Subcutaneous abdominal adipose tissue (tissue), 5 donors: ENCODE data around the gene ANTXR1.
A peak's percentile ranks its signal among the peaks of the same experiment; 100 is the strongest.
"Not testable (repeated sequence)": the region's sequence is repeated elsewhere in the genome, so short reads cannot be mapped to it uniquely, and the experiment has no call there.

ENCODE experiments used
- H3K27ac ChIP-seq: one replicate; pipeline ENCODE4 v1.7.0; 2013; ENCODE audit warnings: low read depth, mild to moderate bottlenecking, inconsistent platforms, low read length, moderate library complexity
- H3K27me3 ChIP-seq, 5 donors: one replicate each; pipeline ENCODE4 v1.7.0; 2013; ENCODE audit warnings: low read length in 5 of 5, inconsistent platforms in 1 of 5; ENCODE audit not compliant: control insufficient read depth in 5 of 5, insufficient read depth in 4 of 5
- H3K36me3 ChIP-seq, 5 donors: one replicate each; pipeline ENCODE4 v1.7.0; 2013; ENCODE audit warnings: low read length in 5 of 5; ENCODE audit not compliant: control insufficient read depth in 5 of 5, insufficient read depth in 5 of 5
- H3K4me1 ChIP-seq, 5 donors: one replicate each; pipeline ENCODE4 v1.7.0; 2013; ENCODE audit warnings: low read length in 5 of 5, mild to moderate bottlenecking in 3 of 5, moderate library complexity in 1 of 5; ENCODE audit not compliant: control insufficient read depth in 5 of 5, insufficient read depth in 5 of 5
- H3K4me3 ChIP-seq, 5 donors: one replicate each; pipeline ENCODE4 v1.7.0; 2013; ENCODE audit warnings: low read length in 5 of 5, low read depth in 1 of 5
- H3K9ac ChIP-seq, 5 donors: one replicate each; pipeline ENCODE4 v1.7.0; 2013; ENCODE audit warnings: low read length in 5 of 5, mild to moderate bottlenecking in 4 of 5, moderate library complexity in 3 of 5
- H3K9me3 ChIP-seq, 5 donors: one replicate each; pipeline ENCODE4 v1.7.0; 2013; ENCODE audit warnings: low read length in 5 of 5; ENCODE audit not compliant: control insufficient read depth in 5 of 5
- donor health status: healthy.
- donor health status: healthy.
- donor health status: healthy.
- donor health status: healthy.
- donor health status: healthy.

Gene ANTXR1

GRCh38 chr2:69244882-69245281 is 231.9 kb downstream of the ANTXR1 start:
- peaks cover 0 to 4% (median 0%) of the 10 kb centered on the region in 5 donors for H3K27me3 ChIP-seq
- no peaks in the 10 kb centered on the region for H3K9me3 ChIP-seq
- H3K9ac ChIP-seq: no peak overlapping the region
- H3K4me3 ChIP-seq: no peak overlapping the region
- peaks cover 0 to 21% (median 17%) of the 10 kb centered on the region in 5 donors for H3K4me1 ChIP-seq
- H3K36me3 ChIP-seq: peaks cover 0 to 5% (median 0%) of the 10 kb centered on the region in 5 donors
- H3K27ac ChIP-seq: no peak overlapping the region

GRCh38 chr2:69247583-69247982 is 234.6 kb downstream of the ANTXR1 start:
- Histone ChIP-seq H3K4me3 (no peak overlapping the region), H3K9ac (no peak overlapping the region), H3K4me1 (peaks cover 0 to 17% (median 10%) of the 10 kb centered on the region in 5 donors), H3K27me3 (no peaks in the 10 kb centered on the region), H3K36me3 (peaks cover 0 to 5% (median 0%) of the 10 kb centered on the region in 5 donors), H3K9me3 (no peaks in the 10 kb centered on the region), H3K27ac (no peak overlapping the region)

DNA sequence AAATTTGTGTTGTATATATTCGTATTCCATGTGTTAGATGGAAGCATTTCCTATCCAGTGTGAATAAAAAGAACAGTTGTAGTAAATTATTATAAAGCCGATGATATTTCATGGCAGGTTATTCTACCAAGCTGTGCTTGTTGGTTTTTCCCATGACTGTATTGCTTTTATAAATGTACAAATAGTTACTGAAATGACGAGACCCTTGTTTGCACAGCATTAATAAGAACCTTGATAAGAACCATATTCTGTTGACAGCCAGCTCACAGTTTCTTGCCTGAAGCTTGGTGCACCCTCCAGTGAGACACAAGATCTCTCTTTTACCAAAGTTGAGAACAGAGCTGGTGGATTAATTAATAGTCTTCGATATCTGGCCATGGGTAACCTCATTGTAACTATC is 235.3 kb downstream of the ANTXR1 start:
- Histone ChIP-seq H3K9ac (no peak overlapping the region), H3K27ac (no peak overlapping the region), H3K36me3 (peaks cover 0 to 5% (median 0%) of the 10 kb centered on the region in 5 donors), H3K4me1 (peaks cover 0 to 14% (median 10%) of the 10 kb centered on the region in 5 donors), H3K27me3 (no peaks in the 10 kb centered on the region), H3K4me3 (no peak overlapping the region), H3K9me3 (no peaks in the 10 kb centered on the region)

GRCh38 chr2:69250981-69251380 is 238.0 kb downstream of the ANTXR1 start:
- Histone ChIP-seq H3K4me1 (peaks cover 0 to 19% (median 11%) of the 10 kb centered on the region in 5 donors), H3K9me3 (no peaks in the 10 kb centered on the region), H3K27ac (no peak overlapping the region), H3K9ac (no peak overlapping the region), H3K4me3 (no peak overlapping the region), H3K27me3 (no peaks in the 10 kb centered on the region), H3K36me3 (no peaks in the 10 kb centered on the region)

GRCh38 chr2:69251943-69252342 is 239.0 kb downstream of the ANTXR1 start:
- no peaks in the 10 kb centered on the region for H3K9me3 ChIP-seq
- H3K36me3 ChIP-seq: no peaks in the 10 kb centered on the region
- H3K4me3 ChIP-seq: no peak overlapping the region
- peaks cover 0 to 19% (median 11%) of the 10 kb centered on the region in 5 donors for H3K4me1 ChIP-seq
- no peak overlapping the region for H3K27ac ChIP-seq
- H3K9ac ChIP-seq: no peak overlapping the region
- H3K27me3 ChIP-seq: no peaks in the 10 kb centered on the region

- peak overlapping the region; percentile 14 for H3K27ac ChIP-seq
Observed at GRCh38 chr2:69253112-69253511, 240.1 kb downstream of the ANTXR1 start.

DNA sequence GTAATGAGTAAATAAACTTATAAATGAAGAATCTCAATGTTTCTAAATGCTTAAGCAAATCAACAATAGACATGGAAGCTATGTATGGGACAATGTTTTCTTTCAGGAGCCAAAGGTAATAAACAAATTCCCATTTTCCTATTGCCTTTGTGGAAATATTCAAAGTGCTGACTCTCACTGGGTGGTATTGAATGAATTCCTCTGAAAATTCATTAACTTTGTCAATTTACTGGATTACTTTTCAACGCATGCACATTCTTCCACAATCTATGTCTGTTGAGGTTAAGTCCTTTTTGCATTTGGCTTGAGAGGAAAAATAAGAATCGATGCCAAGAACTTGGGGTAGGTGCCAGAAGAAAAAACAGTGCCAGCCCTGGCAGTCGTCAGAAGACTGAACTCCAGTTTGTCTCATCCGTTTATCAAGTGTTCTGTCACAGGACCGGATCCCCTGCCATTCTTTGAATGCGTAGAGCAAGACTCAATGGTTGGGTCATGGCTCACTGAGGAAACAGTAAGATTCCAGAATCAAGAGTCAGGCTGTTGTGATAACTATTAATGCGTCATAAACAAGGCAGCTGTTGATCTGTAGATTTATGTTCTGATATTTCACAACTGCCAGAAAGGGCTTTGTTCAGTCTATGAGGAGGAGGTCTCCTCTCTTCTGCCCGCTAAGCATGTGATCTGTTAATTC is 240.8 kb downstream of the ANTXR1 start:
- no peak overlapping the region for H3K4me3 ChIP-seq

More at GRCh38 chr2:69253112-69253511, 240.1 kb downstream of the ANTXR1 start:
- H3K36me3 ChIP-seq: no peaks in the 10 kb centered on the region
- H3K4me1 ChIP-seq: peaks cover 0 to 19% (median 11%) of the 10 kb centered on the region in 5 donors
- H3K27me3 ChIP-seq: no peaks in the 10 kb centered on the region
- H3K9ac ChIP-seq: no peak overlapping the region
- no peaks in the 10 kb centered on the region for H3K9me3 ChIP-seq
- H3K4me3 ChIP-seq: no peak overlapping the region

GRCh38 chr2:69255760-69256159 is 242.8 kb downstream of the ANTXR1 start:
- Histone ChIP-seq H3K36me3 (no peaks in the 10 kb centered on the region), H3K27me3 (no peaks in the 10 kb centered on the region), H3K9me3 (peaks cover 0 to 15% (median 14%) of the 10 kb centered on the region in 5 donors), H3K27ac (no peak overlapping the region), H3K4me3 (no peak overlapping the region), H3K9ac (no peak overlapping the region), H3K4me1 (peaks cover 0 to 19% (median 11%) of the 10 kb centered on the region in 5 donors)

More for the DNA sequence above, 240.8 kb downstream of the ANTXR1 start:
- Histone ChIP-seq H3K27me3 (no peaks in the 10 kb centered on the region), H3K27ac (peak overlapping the region; percentile 14), H3K4me1 (peaks cover 0 to 19% (median 11%) of the 10 kb centered on the region in 5 donors), H3K9me3 (no peaks in the 10 kb centered on the region), H3K9ac (no peak overlapping the region), H3K36me3 (no peaks in the 10 kb centered on the region)

DNA sequence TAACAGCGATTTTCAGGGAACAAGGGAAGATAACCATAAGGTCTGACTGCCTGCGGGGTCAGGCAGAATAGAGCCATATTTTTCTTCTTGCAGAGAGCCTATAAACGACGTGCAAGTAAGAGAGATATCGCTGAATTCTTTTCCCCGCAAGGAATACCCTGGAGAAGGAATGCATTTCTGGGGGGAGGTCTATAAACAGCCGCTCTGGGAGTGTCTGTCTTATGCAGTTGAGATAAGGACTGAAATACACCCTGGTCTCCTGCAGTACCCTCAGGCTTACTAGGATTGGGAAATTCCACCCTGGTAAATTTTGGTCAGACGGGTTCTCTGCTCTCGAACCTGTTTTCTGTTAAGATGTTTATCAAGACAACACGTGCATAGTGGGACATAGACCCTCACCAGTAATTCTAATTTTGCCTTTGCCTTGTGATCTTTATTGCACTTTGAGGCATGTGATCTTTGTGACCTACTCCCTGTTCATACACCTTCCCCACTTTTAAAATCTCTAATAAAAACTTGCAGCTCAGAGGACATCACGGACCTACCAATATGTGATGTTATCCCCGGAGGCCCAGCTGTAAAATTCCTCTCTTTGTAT is 247.1 kb downstream of the ANTXR1 start:
- H3K9me3 ChIP-seq: peaks cover 0 to 20% (median 14%) of the 10 kb centered on the region in 5 donors
- H3K36me3 ChIP-seq, H3K27me3 ChIP-seq, H3K4me3 ChIP-seq, H3K27ac ChIP-seq, H3K4me1 ChIP-seq, H3K9ac ChIP-seq: not testable (repeated sequence)

DNA sequence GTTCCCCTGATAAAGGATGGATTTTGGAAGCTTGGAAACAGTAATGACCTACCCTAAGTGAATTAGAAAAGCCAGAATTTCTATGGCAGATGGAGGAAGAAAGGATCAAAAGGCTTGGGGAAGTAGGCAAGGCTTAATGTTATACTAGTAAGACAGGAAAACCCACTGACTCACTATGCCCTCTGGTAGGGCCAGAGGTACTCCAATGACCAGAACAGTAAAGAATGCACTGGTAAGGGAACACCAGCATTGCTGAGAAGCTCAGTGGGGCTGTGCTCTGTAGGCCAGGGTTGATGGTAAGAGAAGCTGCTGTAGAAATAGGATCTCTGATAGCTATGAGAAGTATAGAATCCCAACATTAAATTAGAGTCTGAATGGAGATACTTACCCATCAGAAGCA is 247.7 kb downstream of the ANTXR1 start:
- H3K4me1 ChIP-seq: peaks cover 0 to 7% (median 3%) of the 10 kb centered on the region in 5 donors
- H3K27ac ChIP-seq: no peak overlapping the region
- H3K36me3 ChIP-seq: no peaks in the 10 kb centered on the region
- H3K9me3 ChIP-seq: peaks cover 0 to 20% (median 14%) of the 10 kb centered on the region in 5 donors
- no peak overlapping the region for H3K4me3 ChIP-seq
- no peaks in the 10 kb centered on the region for H3K27me3 ChIP-seq
- no peak overlapping the region for H3K9ac ChIP-seq
